HG03354 (cell line): ENCODE results near the gene KIF25.
"Not testable (repeated sequence)": the region's sequence is repeated elsewhere in the genome, so short reads cannot be mapped to it uniquely, and the experiment has no call there.

ENCODE experiments used
- ATAC-seq: cut with Tn5 transposase; IDR thresholded peaks from one replicate; pipeline ENCODE4 v1.9.1; 2021; ENCODE audit warnings: mild to moderate bottlenecking; ENCODE audit not compliant: unreplicated experiment, poor library complexity, severe bottlenecking

The KIF25 gene

GRCh38 chr6:167990016-167990945 is 7.2 kb upstream of the KIF25 start:
- ATAC-seq = no peak

GRCh38 chr6:167993169-167993568 is 4.3 kb upstream of the KIF25 start:
- no peak for ATAC-seq

DNA sequence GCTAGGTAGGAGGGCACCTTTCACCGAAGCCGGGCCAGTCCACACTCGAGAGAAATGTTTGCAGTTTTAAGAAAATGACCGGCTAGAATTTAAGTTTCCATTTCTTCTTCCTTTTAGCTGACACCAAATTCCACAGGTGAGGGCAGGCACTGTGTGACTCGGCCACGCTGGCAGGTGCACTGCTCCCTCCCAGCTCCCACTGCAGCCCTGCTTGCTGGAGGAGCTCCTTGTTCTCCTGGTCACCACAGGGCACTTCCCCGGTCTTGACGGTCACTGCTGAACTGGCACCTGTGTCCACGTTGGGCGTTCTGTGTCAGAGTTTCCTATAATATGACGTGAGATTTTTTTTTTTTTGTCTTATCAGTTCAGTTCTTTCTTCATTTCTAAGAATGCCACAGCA is 3.6 kb upstream of the KIF25 start:
- ATAC-seq = no peak

DNA sequence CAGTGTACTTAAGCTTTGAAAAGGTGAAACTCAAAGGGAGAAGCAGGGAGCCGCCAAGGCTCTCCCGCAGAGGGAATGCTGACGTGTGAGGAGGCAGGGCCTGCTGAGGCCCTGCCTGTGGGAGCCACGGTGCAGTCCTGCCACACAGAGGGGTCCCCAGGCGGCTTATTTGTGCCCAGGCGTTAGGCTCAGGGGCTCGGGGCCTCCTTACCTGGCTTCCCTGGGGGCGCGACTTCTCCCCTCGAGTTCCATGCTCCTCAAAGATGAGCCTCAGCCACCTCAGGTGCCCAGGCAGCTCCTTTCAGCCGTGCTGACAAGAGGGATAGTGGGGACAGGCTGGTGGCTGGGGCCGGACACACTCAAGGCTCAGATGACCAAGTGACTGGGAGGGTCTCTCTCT is 2.2 kb upstream of the KIF25 start:
- ATAC-seq = no peak

DNA sequence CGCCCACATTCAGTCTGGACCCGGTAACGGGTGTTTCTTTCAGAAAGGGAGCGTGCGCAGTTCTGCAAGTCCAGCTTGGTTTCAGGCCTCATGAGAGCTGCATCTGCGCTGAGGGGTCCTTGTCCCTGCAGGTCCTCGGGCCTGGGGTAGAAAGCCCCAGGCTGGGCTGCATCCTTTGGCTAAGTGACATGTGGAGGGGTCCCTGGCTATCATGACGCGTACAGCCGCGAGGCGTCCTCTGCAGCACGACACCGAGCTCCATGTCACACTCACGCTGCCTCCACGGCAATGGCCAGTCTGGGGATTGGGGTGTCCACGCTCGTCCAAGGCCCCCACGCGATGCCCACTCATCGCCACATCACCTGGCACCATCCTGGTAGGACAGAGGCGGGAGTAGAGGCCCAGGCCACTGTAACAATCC is 1.7 kb upstream of the KIF25 start:
- no peak for ATAC-seq

DNA sequence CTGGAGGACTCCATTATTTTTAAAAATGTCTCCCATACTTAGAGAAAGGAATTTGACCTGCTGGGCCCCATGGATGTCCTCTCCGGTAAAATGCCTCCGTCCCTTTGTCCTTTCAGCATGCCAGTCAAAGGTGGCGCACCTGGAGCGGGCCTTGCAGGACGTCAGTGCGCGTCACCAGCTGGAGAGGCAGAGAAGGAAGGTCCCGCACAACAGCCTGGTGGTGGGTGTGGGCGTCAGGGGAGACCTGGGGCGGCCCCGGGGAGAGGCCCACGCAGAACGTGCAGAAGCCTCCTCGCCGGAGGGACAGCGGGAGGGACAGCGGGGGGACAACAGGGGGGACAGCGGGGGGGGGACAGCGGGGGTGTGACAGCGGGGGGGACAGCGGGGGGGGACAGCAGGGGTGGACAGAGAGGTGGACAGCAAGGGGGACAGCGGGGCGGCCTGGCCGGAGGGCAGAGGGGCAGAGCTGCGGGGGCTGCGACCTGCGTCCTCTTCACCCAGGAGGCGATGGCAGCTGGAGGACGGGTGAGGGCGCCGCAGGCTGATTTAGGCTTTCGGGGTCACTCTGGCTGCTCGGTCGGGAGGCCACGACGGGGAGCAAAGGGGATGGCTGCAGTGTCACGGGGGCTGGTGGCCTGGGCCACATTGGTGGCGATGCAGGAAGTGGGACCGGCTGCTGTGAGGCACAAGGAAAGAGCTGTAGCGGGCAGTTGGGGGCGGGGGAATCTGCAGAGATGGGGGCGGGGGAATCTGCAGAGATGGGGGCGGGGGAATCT is 859 bp upstream of the KIF25 start:
- no peak for ATAC-seq

DNA sequence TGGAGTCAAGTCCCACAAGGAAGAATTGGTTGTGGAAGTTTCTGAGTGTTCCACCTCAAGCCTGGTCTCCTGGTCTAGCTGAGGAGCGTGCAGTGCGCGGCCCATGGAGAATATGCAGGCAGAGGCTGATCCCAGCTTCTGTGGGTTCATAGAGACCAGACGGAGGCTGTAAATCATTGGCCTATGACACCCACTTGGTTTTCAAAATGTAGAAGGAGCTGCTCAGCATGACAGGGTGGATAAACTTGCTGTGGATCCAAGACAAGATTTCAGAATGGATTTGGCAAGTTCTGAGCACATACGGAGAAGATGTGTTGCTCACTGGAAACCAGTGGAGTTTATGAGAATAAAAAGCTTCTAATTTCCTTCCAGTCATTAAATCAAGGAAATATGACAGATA is 744 bp downstream of the KIF25 start:
- ATAC-seq = no peak

DNA sequence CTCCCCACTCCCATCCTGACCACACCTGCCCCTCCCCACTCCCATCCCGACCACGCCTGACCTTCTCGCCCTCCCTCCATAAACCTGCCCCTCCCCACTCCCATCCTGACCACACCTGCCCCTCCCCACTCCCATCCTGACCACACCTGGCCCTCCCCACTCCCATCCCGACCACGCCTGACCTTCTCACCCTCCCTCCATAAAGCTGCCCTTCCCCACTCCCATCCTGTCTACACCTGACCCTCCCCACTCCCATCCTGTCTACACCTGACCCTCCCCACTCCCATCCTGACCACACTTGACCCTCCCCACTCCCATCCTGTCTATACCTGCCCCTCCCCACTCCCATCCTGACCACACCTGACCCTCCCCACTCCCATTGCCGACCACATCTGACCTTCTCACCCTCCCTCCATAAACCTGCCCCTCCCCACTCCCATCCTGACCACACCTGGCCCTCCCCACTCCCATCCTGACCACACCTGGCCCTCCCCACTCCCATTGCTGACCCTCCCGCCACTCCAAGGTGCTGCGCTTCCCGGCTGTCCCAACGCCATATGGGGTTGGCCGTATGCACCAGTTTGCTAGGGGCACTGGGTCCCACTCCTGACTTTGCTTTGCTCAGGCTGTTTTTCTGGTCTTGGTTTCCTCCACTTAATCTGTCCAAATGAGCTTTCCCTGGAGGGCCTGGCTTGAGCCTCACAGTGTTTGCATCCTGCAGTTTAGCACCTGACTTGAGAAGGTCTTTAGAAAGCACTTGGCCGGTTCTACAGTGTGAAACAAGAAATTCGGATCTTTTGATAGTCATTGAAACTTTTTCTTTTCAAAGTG is 2.9 kb downstream of the KIF25 start:
- no peak for ATAC-seq

- ATAC-seq = no peak
These were observed 3.5 kb downstream of the KIF25 start for GRCh38 chr6:168001029-168001332.

- ATAC-seq = not testable (repeated sequence)
These were observed 4.0 kb downstream of the KIF25 start for GRCh38 chr6:168001514-168001913.

DNA sequence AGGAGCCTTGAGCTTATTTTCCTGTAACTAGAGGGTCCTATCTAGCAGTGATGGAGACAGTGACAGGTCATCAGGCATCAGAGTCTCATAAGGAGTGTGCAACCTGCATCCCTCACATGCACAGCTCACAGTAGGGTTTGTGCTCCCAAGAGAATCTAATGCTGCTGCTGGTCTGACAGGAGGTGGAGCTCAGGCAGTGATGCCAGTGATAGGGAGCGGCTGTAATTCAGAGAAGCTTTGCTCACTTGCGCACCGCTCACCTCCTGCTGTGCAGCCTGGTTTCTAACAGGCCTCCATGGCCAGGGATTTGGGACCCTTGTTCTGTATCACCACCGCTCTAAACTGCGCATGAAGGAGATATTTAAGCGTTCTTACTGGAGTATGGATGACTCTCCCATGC is 5.3 kb downstream of the KIF25 start:
- ATAC-seq = no peak

- no peak for ATAC-seq
These were observed 6.6 kb downstream of the KIF25 start for GRCh38 chr6:168004023-168004422.

- ATAC-seq = no peak
These were observed 7.5 kb downstream of the KIF25 start for GRCh38 chr6:168004945-168005344.

- no peak for ATAC-seq
These were observed 8.3 kb downstream of the KIF25 start for GRCh38 chr6:168005796-168006195.

DNA sequence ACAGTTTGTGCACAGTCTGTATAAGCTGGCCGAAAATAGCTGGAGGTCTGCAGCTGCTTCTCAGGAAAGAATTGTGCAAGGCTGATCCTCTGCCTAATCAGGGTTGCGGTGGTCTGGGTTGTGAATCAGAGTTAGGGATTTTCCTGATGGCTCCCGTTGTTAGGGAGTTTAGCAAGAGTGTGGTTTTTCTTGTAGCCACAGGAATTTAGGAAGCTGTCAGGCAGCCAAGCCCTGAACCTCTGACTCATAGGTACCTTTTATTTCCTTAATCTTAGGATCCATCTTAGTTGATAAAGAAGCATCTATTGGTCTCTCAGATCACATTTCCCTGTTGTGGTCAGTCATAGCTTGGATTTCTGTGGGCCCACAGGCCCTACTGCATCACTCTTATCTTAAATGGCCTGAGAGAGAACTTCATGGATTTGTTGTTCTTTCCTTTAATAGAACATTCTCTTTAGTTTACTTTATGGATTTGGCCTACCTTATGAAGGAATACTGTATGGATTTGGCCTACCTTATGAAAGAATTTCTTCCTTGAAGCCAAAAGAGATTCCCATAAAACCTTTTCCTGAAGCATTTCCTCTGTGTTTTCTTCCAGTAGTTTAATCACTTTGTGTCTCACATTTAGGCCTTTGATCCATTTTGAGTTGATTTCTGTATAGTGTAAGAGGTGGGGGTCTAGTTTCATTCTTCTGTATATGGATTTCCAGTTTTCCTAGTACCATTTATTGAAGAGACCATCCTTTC is 10.3 kb downstream of the KIF25 start:
- ATAC-seq = no peak

- no peak for ATAC-seq
These were observed 11.9 kb downstream of the KIF25 start for GRCh38 chr6:168009331-168009730.

- no peak for ATAC-seq
These were observed 13.8 kb downstream of the KIF25 start for GRCh38 chr6:168011291-168011690.

DNA sequence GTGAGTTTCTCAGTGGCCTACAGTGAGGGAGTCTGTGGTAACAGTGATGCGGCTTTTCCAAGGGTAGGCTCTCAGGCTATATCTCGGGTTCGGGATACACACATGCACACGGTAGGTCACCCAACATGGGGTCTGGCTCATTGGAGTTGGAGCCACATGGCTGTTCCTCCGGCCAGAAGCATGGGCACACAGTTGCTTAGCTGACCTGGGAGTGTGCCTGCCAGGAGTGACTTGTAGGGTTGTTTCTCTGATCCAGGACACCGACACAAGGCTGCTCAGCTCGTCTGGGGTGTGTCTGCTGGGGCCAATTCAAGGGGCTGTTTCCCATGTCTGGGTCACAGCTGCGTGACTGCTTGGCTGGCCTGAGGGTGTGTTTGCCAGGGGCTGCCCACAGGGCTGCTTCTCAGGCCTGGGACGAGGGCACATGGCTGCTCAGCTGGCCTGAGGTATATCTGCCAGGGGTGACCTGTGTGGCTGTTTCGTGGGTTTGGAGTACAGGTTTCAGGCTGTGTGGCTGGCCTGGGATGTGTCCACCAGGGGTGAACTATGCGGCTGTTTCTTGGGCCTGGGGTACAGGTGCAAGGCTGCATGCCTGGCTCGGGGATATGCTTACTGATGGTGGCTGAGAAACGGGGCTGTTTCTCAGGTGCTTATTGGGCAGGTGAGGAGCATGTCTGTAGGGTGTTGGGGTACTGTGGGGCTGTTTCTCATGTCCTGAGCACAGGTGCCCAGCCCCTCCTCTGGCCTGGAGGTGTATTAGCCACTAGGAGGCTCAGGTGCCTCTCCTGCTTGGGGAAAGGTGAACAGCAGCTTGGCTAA is 15.2 kb downstream of the KIF25 start:
- no peak for ATAC-seq
